GM18951 (cell line): ENCODE data around the gene OPCML.

ENCODE experiments used
- POLR2A ChIP-seq: IDR thresholded peaks from 4 replicates; pipeline ENCODE4 v1.6.1; 2011; ENCODE audit warnings: mild to moderate bottlenecking; ENCODE audit not compliant: insufficient read length, insufficient read depth; ENCODE audit errors: extremely low read depth
- in situ Hi-C: fragments of 300-500 bp; cut with MboI; formaldehyde crosslinking; loops from one replicate; pipeline ENCODE4 v1.12.0; 2022; ENCODE audit warnings: low sequenced_read_pairs, mixed read lengths, inconsistent platforms; ENCODE audit not compliant: unreplicated experiment

The OPCML gene

DNA sequence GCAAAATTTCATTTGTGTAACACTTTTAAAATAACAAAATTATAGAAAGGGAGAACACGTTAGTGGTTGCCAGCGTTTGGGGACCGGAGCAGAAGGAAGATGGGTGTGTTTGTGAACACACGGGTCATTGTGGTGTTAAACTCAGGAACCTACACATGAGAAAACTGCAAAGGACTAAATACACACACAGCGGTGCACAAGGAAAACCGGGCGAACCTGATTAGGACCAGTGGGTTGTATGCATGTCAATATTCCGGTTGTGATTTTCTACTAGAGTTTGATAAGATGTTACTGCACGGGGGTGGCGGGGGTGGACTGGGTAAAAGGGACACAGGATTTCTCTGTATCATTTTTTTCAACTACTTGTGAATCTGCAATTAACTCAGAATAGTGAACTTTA, 351.2 kb downstream of the OPCML start:
- in situ Hi-C loops, result no loop called here
- TF ChIP-seq POLR2A, result no peak

DNA sequence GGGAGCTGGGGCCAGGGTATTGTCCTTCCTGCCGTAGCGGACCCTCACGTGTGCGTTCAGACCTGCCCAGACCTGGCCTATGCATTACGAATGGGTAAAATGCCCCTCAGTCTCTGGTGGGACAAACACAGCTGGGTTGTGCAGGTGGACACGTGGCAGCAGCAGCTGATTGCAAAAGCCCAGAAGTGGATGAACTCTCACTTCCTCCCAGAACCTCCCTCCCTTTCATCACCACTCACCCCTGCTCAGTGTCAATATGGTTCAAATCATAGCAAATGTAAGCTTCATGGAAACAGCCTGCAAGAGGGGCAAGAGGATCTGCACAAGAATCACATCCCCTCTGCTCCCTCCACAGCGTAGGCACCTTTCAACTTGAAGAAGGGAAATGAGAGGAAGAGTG, 352.1 kb downstream of the OPCML start:
- in situ Hi-C loops, result no loop called here
- TF ChIP-seq POLR2A, result no peak

DNA sequence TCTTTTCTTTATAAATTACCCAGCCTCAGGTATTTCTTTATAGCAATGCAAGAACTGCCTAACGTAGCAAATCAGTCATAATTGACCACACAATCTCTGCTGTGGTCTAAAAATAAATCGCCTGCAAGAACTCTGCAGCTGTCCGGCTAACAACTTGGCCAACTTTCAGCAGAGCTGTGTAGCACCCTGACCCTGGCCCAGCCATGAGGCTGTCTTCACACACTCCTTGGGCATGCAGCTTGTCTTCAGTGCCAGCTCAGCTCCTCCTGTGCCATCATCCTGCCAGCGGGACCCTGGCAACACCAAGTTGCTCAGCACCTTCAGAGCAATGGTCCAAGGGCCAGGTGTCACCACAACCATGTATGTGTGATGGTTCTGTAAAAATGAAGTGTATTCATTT, 355.6 kb downstream of the OPCML start:
- no peak for TF ChIP-seq POLR2A
- in situ Hi-C loops, result no loop called here

DNA sequence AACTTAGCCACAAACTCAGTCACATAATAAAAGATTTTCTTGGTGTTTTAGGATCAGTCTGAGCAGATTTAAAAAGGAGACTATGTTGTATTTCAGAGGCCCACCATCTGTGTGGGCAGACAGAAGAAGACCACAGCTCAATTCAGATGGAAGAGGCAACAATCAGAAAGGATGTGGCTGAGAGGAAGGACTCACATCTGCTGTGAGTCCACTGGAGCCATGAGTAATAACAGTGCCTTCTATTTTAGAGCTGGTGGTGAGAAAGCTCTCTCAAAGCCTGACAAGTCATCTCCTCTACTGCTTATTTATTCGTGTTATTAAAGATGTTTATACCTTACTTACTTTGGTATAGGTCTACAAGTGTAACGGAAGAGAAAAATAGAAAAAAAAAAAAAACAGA, 357.2 kb downstream of the OPCML start:
- TF ChIP-seq POLR2A, result no peak
- in situ Hi-C loops, result no loop called here

DNA sequence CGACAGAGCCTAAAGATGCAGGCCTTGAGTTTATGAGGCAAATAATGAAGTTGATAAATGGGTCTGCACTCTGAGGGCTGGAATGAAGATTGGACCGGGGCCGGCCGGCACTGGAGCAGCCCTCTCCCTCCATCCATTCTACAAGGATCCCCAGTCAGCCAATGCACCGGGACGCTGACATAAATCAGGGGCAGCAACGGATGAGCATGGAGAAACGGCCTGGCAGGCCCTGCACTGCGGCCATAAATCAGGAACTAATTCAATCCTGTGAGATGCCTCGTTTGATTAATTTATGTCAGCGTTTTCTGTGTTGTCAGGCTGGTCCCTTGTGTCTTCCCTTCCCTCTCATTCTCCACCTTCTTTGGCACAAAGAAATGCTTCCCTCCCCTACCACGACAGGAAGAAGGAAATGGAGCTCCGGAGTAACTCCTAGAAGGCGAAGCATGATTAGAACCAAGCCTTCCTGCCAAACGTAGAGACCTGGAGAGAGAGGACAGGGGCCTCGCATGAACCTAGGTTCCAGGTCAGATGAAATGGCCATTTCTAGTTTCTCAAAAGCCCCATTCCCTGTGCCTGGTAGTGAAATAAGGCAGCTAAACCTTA, 358.4 kb downstream of the OPCML start:
- in situ Hi-C loops, result no loop called here
- no peak for TF ChIP-seq POLR2A

DNA sequence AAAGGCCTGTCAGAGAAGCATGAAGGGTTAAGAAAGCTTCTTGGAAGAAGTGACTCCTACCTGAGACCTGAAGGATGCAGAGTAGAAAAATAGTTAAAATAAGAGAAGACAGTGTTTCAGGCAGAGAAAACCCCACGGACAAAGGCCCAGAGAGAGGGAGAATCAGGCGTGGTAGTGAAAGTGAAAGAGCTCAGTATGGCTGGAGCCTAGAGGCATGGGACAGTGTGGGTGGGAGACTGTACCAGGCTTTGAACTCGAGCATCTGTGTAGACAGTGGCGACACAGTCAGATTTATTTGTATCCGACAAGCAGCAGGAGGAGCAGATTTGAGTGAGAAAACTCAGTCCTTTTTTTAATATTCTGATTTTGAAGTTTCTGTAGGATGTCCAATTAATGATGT, 360.0 kb downstream of the OPCML start:
- in situ Hi-C loops, result no loop called here
- no peak for TF ChIP-seq POLR2A

DNA sequence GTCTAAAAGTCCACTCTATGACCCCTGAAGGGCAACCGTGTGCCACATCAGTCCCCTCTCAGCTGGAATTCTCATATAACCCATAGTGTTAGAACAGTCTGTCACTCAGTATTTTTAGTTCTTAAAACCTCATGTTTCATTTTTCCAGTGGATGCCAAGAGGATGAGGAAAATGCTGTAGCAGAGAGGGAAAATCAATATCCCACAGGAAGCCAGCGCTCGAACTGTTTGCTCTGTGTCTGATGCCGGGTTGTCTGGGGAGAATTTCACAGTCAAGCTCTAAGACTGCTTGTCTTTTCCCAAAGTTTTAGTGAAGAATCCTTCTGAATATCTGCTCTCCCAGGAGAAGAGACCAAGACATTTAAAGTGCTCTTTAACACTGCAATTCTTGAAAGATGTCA, 360.9 kb downstream of the OPCML start:
- in situ Hi-C loops, result no loop called here
- TF ChIP-seq POLR2A, result no peak

DNA sequence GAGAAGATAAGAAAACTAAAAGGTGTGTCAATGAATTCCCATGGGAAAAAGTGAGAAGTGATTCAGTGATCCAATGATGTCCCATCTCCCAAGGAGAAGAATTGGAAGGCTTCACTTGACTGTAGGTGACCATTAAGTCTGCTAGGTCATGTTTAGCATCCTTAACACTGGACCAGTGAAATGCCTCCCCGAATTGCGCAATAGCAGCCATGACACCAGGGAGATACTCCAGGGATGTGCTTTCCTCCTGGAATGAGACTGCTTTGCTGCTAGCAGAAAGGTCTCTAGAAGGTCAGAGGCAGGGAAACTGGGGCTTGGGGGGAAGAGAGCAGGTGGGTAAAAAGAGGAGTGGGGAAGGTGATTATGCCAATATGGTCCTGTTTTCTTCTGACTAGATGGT, 364.3 kb downstream of the OPCML start:
- no peak for TF ChIP-seq POLR2A
- in situ Hi-C loops, result no loop called here

DNA sequence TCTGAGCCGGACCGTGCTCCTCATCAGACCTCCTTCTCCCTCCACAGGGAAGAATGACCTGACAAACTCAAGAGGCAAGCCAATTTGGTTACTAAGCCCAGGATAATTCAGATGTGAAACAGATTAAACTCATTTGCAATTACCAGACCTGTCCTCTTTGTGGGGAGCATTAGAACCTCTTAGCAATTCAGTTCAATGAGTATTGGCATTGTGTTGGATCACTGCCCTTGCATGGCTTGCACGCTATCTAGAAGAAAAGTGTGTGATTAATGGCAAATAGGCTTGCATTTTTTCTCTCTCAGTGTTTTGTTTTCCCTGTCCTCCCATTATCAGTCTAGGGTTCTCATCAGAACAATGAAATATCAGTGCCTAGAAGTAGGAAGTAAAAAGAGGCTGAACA, 365.6 kb downstream of the OPCML start:
- in situ Hi-C loops, result no loop called here

DNA sequence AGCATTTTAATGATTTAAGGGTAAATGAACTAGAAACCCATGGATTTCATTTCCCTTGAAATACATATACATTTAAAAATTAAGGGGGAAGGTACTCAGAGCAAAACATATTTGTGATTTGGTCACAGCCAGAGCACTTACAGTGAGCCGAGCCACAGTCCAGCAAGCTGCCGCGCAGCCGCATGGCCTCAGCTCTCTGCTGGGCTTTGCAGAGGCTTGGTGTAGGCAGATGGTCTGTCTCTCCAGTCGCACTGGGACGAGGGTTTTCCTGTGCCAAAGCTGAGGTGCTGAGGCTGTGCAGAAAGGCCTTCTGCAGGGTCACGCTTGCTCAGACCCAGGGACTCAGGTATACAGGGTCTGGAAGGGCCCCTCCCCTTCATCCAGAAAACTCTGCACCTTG, 367.3 kb downstream of the OPCML start:
- TF ChIP-seq POLR2A, result no peak
- in situ Hi-C loops, result no loop called here

More for the DNA sequence above, 365.6 kb downstream of the OPCML start:
- no peak for TF ChIP-seq POLR2A

DNA sequence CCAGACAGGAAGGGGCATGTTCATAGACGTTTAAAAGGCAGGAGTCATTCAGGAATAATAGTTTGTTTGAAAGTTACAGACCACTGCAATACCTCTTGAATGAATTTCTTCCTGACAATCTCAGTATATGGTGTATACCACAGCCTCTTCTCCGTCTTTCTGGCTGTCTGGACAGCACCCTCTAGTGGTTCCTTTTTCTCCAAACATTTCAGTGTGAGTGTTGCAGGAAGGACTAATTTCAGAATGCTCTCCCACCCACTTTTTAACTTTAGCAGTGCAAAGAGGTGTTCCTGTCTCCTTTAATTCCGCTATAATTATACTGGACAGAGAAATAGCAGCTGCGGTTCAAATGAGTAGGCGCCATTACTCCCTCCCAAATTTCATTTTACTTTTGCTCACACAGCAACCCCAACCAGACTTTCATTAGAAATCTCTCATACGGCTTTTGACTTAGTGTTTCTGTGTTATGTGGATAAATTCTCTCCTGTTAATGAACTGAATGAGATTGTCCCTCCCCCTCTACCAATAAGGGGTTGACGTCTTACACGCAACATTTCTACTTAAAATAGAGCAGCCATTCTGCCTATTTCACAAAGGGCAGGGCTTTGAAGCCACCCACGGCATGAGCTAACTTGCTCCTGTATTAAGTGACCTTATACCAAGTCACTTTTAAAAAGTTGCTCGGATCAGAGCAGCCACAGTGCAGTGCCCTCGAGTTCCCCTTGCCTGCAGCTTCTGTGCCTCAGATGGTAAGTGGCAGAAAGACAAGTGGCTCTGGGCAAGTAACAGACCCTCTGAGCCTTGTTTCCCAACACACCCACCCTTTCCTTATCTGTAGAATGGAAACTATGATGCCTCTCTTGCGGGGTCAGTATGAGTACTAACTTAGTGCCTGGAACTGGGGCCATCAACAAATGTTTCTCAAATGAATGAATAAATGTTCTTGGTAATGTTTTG, 368.6 kb downstream of the OPCML start:
- in situ Hi-C loops, result no loop called here
- TF ChIP-seq POLR2A, result no peak

DNA sequence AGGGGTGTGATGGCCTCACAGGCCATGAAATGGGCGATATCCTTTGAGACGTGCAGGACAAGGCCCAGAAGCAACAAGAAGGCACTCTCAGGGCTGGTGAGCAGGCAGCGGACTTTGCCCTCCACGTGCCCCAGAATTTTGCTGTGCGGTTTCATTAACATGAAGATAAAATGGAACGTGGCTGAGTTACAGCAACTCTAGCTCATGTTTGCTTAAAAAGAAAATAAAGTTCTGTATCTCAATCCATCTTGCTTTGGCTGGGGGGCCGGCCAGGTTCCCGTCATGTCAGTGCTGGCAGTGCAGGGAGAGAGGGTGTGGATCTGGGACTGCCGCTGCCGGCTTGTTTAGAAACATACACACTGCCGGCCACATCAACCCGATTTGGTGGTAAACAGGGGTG, 370.1 kb downstream of the OPCML start:
- TF ChIP-seq POLR2A, result no peak
- in situ Hi-C loops, result no loop called here

DNA sequence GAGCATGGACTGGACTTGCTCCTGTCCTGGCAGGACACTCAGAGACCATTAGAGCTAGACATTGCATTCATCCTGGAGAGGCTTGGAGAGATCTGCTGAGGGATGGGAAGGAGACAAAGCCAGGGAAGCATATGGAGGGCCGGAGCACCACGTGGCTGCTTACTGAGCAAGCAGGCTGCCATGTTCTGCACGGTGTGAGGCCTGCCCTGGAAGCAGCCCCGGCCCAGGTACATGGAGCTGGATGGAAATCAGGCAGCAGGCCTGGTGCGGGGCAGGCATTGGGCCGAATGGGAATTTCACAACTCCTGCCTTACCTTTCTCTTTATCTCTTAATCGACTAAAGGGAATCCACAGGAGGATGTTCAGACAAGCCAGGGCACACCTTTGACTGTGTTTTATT, 371.5 kb downstream of the OPCML start:
- no peak for TF ChIP-seq POLR2A
- in situ Hi-C loops, result no loop called here

DNA sequence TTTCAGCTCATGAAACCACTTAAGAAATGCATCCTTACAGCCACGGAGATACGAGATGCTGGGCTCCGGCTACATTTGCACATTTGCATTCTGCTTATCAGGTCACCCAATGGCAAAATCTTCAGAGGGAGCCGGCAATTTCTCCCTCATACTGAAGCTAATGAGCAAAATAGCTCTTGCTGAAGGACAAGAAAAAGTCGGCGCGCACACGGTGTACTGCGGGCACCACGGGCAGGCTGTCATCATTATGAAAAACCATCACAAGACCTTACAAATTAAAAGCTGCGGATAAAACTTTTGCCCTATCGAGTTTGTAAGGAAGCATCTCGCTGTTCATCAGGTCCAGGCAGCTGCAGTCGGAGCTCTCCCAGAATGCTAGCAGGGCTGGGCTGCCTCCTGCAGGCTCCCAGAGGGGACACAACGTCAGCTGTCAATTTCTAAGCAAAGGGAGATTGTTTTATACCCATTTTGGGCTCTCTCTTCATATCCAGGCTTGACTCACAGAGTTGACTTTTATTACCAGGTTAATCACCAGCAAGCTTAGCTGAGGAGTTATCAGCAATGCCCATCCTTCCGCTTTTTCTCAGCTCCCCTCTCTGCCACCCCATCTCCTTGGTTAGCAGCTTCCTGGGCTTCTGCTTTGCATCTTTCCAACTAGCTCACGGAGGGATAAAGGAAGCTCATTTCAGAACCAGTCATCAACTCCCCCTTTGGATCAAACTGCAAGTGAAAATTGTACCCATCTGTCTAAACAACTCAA, 375.1 kb downstream of the OPCML start:
- no peak for TF ChIP-seq POLR2A
- in situ Hi-C loops, result no loop called here

DNA sequence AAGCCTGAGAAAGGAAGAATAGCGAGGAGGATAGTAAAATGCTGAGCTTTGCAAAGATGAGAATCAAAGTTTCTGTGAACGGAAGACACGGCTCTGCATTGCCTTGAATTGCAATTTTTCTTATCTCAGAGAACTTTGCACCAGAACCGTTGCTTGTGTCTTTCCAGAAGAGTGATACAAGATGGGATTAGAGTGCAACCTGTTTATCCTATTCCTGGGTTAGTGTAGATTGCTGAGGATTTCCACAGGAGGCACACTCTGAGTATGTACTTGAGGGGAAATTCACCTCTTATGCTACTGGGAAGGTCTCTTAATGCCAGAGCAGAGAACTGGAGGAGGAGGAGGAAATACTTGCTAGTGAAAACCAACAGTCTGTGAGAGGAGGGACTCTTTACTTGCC, 377.5 kb downstream of the OPCML start:
- in situ Hi-C loops, result no loop called here
- no peak for TF ChIP-seq POLR2A
